CD4-positive, alpha-beta T cell treated with Interleukin-6 at 100 ng/mL for 8 hours (primary cell): ENCODE data around the gene NCOA3.

ENCODE experiments used
- DNase-seq: peaks from one replicate; pipeline ENCODE4 v3.0.0-alpha.2; 2020; ENCODE audit warnings: mixed read lengths, low spot score

NCOA3 gene

DNA sequence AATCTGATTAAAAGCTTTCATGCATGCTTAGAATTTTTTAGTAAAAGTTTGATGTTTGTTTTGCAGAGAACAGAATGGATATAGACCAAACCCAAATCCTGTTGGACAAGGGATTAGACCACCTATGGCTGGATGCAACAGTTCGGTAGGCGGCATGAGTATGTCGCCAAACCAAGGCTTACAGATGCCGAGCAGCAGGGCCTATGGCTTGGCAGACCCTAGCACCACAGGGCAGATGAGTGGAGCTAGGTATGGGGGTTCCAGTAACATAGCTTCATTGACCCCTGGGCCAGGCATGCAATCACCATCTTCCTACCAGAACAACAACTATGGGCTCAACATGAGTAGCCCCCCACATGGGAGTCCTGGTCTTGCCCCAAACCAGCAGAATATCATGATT is 133.6 kb downstream of the NCOA3 start:
- DNase-seq: no peak

DNA sequence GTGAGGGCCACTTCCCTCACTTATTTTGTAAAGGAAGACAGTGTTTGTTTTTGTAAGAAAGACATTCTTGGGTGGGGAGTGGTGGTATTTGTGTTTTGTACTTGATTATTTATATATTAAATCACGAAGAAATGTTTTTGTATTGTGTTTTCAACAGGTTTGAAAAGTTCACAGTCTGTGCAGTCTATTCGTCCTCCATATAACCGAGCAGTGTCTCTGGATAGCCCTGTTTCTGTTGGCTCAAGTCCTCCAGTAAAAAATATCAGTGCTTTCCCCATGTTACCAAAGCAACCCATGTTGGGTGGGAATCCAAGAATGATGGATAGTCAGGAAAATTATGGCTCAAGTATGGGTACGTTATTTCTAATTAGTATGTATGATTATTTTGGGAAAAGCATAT is 137.2 kb downstream of the NCOA3 start:
- no peak for DNase-seq

DNA sequence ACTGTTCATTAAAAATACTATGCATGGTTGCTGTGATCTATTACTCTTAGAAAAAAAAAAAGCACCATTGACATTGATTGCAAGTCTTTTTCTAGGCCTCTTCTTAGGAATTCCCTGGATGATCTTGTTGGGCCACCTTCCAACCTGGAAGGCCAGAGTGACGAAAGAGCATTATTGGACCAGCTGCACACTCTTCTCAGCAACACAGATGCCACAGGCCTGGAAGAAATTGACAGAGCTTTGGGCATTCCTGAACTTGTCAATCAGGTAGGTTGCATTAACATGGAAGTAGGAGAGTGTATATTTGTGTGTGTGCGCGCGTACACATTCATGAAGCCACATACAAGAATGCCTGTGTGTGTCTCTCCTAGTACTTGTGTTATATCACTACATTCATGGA is 140.4 kb downstream of the NCOA3 start:
- no peak for DNase-seq

DNA sequence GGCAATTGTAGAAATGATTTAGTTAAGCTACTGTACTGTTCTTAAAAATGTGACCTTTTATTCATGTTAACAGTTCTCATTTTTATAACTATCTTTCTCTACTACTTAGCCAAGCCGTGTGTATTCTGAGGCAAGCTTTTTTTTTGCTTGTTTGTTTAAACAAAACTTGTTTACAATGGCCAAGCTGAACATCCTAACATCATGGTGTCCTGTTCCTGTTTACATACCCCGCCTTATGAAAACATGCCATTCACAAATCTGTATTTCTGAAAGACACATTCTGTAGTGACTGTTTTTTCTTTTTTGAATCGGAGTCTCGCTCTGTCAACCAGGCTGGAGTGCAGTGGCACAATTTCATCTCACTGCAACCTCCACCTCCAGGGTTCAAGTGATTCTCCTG is 140.9 kb downstream of the NCOA3 start:
- no peak for DNase-seq

DNA sequence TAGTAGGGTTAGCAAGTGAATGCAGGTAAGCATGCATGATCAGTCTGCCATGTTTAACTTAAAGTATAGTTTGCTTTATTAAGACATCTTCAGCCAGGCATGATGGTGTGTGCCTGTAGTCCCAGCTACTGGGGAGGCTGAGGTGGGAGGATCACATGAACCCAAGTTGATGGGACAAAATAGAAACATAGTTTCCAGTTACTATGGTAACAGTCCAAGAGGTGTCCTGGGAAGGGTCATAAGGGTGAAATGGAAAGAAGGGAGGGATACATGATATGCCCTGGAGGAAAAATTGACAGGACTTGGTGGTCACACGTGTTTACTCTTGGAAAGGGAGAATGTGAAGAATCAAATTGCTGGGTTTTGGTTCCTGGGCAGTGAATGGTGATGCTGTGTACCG is 143.9 kb downstream of the NCOA3 start:
- no peak for DNase-seq

DNA sequence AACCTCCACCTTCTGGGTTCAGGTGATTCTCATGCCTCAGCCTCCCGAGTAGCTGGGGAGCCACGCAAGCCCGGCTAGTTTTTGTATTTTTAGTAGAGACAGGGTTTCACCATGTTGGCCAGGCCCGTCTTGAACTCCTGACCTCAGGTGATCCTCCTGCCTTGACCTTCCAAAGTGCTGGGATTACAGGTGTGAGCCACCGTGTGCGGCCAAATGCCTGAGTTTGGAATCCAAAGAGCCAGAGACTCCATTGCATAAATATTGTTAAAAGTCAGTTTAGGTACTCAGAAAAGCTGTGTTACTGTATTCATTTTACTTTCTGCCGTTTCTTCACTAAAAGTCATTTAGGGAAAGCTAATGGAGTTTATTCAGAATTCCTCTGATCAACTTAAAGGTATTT is 146.3 kb downstream of the NCOA3 start:
- DNase-seq: no peak

DNA sequence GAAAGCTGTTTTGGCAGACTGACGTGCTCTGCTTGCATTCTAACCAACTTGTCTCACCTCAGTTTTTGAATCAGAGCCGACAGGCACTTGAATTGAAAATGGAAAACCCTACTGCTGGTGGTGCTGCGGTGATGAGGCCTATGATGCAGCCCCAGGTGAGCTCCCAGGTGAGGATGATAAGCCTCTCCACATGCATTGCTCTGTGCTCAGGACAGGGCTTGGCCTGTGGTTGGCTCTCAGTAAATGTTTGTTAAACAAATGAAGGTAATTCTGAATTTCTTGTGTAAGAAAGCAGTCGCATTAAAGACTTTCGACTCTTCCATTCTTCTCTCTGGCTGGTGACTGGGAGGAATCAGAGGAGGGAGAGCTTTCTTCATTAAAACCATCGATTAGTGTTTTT is 147.3 kb downstream of the NCOA3 start:
- DNase-seq: no peak

DNA sequence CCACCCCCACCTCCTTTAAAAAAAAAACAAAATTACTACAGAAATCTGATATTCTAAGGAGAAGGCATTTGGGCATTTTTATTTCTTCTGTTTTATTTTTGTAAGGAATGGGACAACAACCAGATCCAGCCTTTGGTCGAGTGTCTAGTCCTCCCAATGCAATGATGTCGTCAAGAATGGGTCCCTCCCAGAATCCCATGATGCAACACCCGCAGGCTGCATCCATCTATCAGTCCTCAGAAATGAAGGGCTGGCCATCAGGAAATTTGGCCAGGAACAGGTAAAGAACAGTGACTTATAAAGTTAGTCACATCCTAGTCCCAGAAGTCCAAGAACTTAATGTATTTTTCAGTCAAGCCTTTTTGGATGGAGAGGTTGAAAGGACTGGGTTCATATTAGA is 150.6 kb downstream of the NCOA3 start:
- no peak for DNase-seq

DNA sequence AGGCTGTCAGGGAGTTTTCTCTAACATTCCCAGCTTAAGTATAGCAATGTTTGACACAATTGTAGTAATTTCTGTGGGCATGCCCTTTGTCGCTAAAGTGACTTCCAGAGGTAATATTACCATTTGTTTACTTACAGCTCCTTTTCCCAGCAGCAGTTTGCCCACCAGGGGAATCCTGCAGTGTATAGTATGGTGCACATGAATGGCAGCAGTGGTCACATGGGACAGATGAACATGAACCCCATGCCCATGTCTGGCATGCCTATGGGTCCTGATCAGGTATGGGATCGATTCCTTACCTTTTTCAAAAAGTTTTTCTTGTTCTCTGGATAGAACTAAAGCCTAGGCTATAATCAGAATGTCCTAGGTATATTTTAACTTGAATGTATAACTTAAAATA is 151.1 kb downstream of the NCOA3 start:
- DNase-seq: no peak

DNA sequence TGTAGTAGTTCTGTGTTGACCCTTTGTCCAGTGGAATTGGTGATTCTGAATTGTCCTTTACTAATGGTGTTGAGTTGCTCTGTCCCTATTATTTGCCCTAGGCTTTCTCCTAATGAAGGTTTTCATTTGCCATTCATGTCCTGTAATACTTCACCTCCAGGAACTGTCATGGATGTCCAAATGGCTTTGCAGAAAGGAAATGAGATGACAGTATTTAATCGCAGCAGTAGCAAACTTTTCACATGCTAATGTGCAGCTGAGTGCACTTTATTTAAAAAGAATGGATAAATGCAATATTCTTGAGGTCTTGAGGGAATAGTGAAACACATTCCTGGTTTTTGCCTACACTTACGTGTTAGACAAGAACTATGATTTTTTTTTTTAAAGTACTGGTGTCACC is 152.2 kb downstream of the NCOA3 start:
- DNase-seq: no peak

DNA sequence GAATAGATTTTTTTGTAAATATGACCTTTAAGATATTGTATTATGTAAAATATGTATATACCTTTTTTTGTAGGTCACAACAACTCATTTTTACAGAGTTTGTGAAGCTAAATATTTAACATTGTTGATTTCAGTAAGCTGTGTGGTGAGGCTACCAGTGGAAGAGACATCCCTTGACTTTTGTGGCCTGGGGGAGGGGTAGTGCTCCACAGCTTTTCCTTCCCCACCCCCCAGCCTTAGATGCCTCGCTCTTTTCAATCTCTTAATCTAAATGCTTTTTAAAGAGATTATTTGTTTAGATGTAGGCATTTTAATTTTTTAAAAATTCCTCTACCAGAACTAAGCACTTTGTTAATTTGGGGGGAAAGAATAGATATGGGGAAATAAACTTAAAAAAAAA is 152.7 kb downstream of the NCOA3 start:
- no peak for DNase-seq

DNA sequence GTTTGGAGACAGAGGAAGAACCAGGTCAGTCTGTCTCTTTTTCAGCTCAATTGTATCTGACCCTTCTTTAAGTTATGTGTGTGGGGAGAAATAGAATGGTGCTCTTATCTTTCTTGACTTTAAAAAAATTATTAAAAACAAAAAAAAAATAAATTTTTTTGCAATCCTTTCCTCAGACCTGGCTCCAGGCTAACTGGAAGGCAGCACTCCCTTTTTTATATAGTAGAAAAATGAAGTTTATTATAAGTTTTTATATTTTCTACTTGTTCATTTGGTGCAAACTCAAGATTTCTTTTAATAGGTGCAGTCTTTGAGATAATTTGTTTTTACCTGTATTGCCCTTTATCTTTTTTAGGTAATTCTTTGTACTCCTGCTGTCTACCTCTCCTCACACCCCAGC is 153.9 kb downstream of the NCOA3 start:
- DNase-seq: no peak

DNA sequence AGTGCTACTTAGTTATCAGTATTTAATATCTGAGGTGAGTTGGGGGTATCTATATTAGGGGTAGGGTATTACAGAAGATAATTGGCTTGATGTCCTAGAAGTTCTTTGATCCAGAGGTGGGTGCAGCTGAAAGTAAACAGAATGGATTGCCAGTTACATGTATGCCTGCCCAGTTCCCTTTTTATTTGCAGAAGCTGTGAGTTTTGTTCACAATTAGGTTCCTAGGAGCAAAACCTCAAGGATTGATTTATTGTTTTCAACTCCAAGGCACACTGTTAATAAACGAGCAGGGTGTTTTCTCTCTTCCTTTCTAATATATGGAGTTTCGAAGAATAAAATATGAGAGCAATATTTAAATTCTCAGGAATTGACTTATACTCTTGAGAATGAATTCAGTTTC is 154.6 kb downstream of the NCOA3 start:
- no peak for DNase-seq

DNA sequence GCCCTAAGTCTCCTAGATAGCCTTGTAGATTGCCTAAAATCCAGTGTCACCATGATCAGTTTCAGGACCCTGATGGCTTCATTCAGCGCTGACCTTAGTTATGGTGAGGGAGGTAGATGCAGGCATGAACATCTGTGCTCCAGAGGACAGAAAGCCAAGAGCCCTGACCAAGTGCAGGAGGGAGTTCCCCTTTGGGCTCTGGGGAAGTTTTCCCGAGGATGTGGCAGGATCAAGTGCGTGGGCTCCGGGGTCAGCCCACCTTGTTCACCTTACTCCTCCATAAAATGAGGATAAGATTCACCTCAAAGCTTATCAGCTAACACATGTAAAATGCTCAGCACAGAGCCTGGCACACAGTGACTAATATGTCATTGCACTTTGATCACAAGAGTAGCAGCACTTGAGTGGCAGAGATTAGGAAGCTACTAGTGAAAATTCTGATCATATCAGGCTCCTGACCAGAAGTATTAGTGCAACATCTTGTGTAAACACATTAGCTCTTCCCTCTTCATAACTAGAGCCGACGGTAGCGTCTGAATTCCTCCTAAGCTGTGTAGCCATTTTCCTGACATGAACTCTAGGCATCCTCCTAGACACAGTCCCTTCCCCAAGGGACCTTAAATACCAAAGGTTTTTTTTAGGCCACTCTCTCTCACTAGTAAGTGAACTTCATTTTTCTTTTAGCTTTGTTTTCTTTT is 158.4 kb downstream of the NCOA3 start:
- DNase-seq: no peak

DNA sequence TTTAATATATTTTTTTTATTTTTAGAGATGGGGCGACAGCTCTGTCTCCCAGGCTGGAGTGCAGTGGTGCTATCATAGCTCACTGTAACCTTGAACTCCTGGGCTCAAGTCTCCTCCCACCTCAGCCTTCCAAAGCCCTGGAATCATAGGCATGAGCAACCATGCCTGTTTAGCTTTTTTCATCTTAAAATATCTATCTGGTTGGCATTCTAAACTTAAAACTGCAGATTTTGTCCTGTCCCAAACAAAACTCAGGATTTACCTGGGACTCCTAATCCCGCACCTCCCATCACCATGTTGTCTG is 158.9 kb downstream of the NCOA3 start:
- no peak for DNase-seq

DNA sequence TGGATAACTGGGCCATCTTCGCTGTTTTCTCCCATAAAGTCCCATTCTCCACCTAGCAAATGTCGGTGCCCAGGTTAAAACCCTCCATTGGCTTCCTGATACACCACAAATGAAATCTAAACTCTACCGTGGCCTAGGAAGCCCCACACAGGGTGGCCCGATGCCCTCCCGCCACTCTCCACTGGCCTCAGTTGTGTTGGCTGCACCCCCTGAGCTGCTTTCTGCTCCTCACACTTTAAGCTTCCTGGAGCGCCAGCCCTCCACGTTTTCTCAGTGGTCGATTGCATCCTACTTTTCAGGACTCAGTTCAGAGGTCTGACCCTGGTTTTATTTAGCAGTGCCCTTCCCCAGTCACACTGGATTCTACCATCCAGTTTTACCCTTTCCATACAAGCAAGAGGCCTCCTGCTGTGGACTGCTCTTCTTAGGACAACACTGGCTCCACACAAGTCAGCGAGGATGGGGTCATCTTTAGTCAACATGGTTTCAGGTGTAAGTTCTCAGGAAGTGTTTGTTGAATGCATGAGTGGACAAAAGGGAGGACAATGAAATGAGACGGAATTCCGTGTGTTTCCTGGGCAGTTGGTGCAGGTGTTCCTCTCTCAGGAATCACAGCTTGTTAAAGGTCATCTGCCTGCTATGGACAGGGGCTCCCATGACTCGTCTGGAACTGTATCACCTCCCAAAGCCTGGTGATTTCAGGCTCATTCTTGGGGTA is 159.5 kb downstream of the NCOA3 start:
- no peak for DNase-seq

DNA sequence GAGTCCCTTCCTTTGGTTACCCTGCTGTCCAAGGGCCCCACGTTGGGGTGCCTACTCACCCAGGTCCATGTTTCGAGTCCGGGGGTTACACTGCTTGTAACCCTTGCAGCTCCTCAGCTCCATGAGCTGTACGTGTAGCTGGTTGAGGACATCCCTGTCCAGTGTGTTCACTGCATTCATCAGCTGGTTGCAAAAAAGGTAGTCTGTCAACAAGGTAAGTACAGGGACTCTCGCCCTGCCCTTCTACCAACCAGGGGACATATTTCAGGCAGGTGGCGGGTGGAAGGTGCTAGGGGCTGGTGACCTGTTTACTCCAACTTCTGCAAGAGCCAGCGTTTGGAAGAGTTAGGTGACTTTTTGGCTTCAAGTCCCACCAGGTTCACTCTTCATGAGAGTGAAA is 160.0 kb downstream of the NCOA3 start:
- no peak for DNase-seq

DNA sequence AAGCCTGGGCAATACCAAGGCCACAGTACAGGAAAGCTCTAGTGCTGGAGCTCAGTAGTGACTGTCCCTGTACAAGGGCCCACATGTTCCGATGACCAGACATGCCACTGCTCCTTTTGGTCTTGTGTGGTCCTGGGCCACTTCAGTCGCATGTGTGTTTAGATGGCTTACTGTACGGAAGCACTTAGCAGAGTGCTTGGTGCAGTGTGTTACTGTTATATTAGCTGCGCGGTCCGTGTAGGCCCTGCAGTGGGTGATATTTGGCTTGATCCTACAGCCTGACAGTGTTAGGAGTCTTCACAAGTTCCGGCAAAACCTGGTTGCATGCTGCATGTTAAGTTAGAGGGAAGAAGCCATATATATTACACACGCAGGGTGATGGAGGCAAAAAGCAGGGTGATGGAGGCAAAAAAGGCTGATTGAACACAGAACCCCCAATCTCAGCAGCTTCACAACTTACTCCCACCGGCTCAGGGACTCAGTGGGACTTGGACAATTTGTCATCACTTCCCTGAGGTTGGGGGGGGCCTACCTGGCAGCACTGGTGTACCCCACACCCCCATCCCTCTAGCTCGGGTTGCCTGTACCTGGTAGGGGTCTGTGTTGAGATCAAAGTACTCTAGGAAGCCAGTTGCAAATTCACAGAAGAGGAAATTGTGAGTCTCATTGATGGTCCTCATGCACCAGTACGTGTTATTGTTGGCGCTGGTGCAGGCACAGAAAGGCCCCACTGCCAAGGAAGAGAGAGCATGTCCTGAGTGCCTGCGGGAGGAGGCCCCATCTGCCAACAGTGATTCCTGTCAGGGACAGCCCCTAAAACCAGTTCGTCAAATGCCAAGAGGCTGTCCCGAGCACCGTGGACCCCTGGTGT is 161.0 kb downstream of the NCOA3 start:
- DNase-seq: no peak

DNA sequence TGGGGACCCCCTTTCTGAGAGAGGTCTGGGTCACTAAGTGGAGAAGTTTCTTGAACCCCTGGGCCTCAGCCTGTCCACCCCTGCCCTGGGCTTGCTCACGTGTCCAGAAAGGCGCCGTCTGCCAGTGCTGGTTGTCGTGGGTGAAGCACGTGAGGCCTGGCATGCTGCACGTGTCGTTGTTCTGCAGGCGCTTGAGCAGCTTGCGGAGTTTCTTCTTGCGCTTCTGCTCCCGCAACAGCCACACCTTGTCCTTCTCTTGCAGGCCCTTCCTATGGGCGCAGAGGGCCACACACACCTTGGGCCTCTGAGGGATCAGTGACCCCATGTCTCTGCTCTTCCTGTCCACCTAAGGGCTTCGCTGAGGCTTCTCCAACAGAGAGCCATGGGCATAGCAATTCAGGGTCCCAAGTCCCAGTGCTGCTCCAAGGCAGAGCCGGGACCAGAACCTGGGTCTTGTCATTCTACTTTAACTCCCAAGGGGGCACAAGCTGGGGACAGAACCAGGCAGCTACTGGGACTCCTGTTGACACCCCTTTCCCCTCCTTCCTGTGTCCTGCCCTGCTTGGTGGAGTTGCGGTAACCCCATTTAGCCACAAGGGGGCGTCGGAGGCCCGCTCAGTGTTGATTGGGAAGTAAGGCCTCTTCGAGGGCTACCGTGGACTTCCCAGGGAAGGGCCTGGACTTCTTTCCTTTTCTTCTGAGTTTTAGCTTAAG is 161.8 kb downstream of the NCOA3 start:
- peak; percentile 68 for DNase-seq

DNA sequence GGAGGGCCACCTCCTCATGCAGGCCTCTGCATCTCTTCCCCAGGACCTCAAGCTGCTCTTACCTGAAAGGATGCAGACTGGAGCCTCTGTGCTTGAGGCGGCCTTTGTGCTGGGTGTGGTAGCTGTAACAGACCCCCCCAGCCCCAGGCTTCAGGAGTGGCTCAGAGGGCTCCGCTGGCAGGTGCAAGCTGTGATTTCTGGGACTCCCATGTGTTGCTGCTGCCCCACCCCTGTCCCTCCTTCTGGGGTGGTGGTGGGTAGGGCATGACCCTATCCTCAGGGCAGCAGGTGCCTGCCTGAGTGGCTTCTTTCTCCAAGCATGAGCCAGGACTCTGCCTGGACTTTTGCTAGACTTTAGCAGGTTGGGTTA is 162.4 kb downstream of the NCOA3 start:
- no peak for DNase-seq

DNA sequence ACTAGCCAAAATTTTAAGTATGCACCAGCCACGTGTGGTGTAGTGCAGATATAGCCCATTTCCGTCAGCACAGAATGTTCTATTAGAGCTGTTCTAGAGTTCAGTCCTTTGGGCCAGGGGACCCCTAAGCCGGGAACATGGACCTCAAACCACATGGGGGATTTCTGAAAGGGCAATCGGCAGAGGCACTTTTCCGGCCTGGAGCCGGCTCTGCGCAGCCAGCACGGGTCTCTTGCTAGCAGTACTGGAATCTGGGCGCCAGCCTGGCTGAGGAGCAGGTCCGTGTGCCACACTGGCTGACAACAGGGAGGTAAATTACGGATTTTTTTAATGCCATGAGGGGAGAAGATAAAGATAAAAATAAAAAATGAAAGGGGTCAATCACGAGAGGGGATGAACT is 163.1 kb downstream of the NCOA3 start:
- DNase-seq: no peak

DNA sequence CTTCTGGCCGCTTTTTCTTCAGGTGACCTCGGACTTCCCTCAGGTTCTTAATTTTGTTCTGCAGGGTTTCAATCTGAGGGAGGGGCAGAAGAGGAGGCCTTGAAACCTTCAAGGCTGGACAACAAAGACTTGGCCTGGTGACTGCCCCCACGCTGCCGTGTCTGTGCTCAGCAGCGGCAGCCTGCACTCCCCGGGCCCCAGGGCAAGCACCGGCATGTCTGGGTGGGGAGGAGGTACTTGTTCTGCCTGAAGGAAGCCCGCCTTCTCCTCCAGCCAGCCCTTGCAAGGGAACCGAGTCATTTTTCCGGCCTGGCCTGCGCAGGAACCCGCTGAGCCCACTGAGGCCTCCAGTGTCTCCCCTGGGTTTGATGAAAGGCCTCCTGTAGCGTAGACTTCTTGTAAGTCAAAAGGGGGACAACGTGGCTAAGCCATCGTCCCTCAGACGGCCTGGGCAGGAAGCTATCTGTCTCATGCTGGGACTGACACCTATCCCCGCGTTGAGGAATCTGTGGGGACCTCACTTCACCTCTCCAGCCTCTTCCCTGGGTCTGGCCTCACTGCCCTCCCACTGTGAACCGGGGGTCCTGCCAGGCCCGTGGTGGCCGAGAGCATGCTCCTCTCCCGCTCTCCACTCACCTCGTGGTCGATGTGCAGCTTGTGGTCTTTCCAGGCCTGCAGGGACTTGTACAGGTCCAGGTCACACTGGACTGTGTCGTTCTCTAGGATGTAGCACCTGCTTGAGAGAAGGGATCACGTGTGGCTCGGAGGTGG is 163.7 kb downstream of the NCOA3 start:
- DNase-seq: no peak
